Ovary (tissue), 3 donors: ENCODE results near the gene AGBL4.

Experiments
- CTCF ChIP-seq, 3 donors: fragments of 450-650 bp in 2 of 3; fragments of 200-600 bp in 1 of 3; IDR thresholded peaks; one replicate each; pipeline versions ENCODE4 v1.5.1 to v1.8.0; 2016 to 2022; ENCODE audit warnings: antibody characterized with exemption in 3 of 3, mild to moderate bottlenecking in 1 of 3
- POLR2A ChIP-seq: fragments of 450-650 bp; IDR thresholded peaks from one replicate; pipeline ENCODE4 v1.6.1; 2017; ENCODE audit warnings: antibody characterized with exemption, mild to moderate bottlenecking, moderate library complexity
- donor health status: DM: no; HTN: no; CAD: no.

DNA sequence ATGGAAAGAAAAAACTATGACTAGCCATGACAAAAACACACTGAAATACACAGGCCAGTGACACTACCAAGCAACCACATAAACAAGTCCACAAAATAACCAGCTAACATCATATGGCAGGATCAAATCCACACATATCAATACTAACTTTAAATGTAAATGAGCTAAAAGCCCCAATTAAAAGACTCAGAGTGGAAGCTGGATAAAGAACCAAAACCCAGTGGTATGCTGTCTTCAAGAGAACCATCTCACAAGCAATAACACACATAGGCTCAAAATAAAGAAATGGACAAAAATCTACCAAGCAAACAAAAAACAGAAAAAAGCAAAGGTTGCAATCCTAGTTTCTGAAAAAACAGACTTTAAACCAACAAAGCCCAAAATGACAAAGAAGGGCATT, 770.8 kb downstream of the AGBL4 start:
- TF ChIP-seq CTCF (IDR thresholded peaks at IDR 0.05), result no peak
- no peak for TF ChIP-seq POLR2A
